Left renal pelvis (tissue), 4 donors: ENCODE results near the gene LEMD1. TPM values are rescaled to one million over a fixed set of nuclear protein-coding genes. Genes with fewer than 3 reads are reported as not detected.
A peak's percentile ranks its signal among the peaks of the same experiment; 100 is the strongest.

Source experiments
- DNase-seq, 4 donors: peaks; one replicate each; pipeline ENCODE4 v3.0.0-alpha.2; 2013; ENCODE audit warnings: low read depth in 4 of 4, low spot score in 3 of 4
- polyA plus RNA-seq, 4 donors: library from polyadenylated mRNA; unstranded; fragments of 120-200 nt; gene quantifications; one replicate each; pipeline ENCODE4 v1.2.1, GENCODE V29; 2013; ENCODE audit not compliant: insufficient read length in 4 of 4

Gene LEMD1, protein sequence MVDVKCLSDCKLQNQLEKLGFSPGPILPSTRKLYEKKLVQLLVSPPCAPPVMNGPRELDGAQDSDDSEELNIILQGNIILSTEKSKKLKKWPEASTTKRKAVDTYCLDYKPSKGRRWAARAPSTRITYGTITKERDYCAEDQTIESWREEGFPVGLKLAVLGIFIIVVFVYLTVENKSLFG
- polyA plus RNA-seq = 1 to 10 TPM in 3 of 4 donors, under 1 TPM in 1; 0.30 to 3.3 (median 2.7) TPM

GRCh38 chr1:205421798-205422197 is at the start of gene LEMD1:
Gene LEMD1, minus strand, starts transcription at chr1:205422056. Its CDS starts 1,520 bp downstream, at chr1:205420536.
- DNase-seq = no peak

DNA sequence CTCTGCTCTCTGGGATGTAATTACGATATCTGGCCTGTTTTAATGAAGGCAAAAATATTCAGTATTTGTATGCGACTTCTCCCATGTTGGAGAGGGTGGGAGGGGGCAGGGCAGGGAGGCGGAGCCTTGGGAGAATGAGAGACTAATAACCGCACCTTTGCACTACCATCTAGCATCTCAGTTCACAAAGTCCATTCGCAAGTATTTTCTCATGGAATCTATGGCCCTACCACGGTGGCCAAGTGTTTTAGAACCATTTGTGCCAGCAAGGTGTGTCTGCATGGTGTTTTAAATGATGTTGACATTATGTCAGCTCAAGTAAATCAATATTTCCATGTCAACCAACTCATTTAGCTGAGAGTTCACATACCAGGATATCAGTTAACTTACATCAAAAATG is 48.3 kb upstream of the LEMD1 start:
- no peak for DNase-seq

- no peak for DNase-seq
These were observed 44.9 kb upstream of the LEMD1 start for GRCh38 chr1:205466595-205467220.

DNA sequence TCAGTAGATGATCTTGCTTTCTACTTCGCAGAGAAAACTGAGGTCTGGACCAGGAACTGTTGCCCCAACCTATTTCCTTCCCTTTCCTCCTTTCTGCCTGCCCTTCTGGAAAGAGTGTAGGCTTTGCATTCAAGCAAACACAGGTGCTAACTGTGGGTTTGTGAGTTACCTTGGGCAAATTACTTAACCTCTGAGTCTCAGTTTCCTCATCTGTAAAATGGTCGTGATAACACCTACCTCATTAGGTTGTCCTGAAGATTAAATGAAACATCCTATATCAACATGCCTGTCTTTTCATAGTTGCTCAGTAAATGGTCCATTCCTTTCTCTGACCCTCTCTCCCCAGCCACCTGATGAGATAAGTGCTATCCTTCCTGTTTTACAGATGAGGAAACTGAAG is 43.5 kb upstream of the LEMD1 start:
- no peak for DNase-seq

DNA sequence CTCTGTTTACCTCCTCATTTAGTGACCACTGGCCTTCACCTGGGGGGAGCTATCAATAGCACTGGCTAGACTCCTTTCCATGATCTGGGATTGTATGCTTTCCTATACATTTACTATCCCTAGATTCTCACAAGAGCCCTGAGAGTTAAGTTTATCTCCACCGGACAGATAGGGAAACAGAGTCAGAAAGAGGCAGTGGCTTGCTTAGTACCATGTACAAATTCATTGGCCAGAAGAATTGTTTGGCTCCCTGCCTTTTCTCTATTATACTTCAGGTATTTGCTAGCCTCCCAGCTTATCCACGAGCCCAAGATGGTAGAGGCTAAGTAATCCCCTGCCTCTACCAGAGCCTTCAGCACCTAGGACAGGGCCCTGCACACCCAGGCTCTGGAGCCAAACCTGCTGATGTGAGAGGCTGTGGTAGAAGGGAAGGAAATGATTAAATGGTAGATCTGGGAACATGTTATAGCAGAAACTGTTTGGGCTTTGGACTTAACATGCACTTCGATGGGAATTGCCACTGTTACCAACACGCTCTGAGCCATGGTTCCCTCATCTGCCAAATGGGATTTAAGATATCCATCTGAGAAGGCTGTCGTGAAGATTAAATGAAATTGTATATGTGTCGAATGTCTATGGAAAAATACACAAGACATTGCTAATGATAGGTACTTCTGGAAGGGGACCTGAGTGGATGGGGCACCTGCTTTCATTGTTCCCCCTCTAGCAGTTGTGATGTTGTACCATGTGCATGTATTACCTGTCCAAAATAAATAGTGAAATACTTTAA is 37.1 kb upstream of the LEMD1 start:
- peak in 1 of 4 donors; percentile 53 for DNase-seq

GRCh38 chr1:205456868-205457745 is 35.3 kb upstream of the LEMD1 start:
- no peak for DNase-seq

DNA sequence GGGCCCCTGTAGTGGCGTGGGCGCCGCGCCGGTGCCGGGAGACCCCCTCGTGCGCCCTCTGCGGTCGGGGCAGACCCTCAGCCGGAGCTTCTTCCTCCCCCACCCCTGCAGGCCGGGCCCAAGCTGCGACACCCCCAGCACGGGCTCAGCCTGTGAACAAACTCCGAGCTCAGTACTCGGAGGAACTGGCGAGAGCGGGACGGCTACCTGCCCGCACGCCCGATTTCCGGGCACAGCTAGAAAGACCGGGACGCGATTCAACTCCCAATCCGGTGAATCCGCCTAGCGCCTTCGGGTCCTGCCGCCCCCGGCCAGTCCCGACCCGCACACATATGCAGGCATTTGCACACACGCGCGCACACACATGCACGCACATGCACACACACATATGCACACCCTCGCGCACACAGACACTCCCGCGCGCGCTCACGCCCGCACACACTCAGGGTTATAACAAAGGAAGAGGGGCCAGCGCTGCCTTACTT is 34.6 kb upstream of the LEMD1 start:
- DNase-seq = no peak

DNA sequence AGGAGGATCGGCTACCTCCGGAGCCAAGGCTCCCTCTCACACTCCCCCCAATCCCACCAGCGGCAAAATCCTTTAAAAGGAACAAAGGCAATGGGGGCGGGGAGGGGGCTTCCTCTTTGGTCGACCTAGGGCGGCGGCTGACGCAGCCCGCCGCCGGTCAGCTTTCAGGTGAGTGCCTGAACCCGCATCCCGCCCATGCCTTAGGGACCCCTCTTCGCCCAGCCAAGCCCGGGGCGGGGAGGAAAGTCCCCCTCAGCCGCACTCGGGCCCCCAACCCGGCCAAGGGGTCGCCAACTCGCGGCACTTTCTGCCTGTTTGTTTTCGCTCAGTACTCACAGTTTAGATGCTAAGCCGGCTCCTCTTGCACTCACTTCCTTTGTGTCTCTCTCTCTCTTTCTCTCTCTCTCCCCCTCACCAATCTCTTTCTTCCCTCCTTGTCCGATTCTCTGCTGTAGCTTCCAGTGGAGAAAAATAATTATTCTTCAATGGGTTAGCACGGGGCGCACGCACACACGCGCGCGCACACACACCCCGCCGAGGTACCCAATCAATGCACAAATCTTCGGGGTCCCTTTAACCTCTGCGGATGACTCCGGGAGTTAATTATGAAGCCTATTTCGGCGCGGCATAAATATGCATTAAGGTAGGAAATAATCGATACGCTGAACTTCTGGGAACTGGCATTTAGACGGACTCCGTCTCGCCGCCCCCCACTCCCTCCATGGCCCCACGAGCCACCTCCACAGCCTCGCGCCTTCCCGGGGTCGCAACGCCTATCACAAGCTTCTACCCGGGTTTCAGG is 33.9 kb upstream of the LEMD1 start, which contains the start of gene BLACAT1:
TSS of gene BLACAT1 (minus strand) at position 465 of the 802 bp plus-strand sequence.
- DNase-seq = no peak

DNA sequence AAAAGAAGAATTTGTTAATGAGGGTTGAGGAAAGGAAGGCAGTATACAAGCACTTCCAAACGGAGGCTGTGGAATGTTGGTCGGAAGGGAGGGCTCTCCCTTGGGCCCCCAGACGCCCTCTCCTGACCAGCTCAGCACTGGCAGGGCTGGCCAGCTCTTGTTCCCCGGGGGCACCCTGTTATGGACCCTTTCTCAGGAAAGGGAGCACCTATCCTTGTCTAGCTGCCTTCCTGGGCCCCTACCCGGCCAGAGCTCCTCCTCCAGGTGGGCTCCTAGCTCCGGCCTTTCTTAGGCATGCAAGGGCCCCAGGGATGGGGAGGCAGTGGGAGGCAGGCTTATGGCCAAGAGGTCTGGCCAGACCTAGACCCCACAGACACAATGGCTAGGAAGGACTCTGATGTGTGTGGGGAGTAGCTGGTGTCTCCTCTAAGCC is 33.1 kb upstream of the LEMD1 start:
- no peak for DNase-seq

GRCh38 chr1:205453466-205453865 is 31.6 kb upstream of the LEMD1 start:
- no peak for DNase-seq

GRCh38 chr1:205452933-205453332 is 31.1 kb upstream of the LEMD1 start:
- no peak for DNase-seq

DNA sequence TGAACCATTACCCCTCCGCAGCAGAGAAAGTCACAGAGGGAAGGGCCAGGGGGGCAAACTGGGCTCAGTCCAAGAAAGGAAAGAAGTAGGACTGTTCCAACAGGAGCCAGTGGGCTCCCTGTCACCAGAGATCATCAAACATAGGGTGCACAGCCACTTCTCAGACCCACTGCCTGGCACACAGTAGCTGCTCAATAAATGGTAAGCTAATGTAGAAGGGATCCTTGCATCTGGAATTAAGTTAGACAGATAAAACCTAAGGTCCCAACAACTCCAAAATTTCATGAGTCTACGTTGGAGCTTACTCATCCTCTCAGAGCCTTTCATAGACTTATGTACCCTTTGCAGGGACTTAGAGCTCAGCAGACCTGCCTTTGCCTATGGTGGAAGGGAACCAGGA is 30.5 kb upstream of the LEMD1 start:
- DNase-seq = no peak

GRCh38 chr1:205451759-205452164 is 29.9 kb upstream of the LEMD1 start:
- no peak for DNase-seq

DNA sequence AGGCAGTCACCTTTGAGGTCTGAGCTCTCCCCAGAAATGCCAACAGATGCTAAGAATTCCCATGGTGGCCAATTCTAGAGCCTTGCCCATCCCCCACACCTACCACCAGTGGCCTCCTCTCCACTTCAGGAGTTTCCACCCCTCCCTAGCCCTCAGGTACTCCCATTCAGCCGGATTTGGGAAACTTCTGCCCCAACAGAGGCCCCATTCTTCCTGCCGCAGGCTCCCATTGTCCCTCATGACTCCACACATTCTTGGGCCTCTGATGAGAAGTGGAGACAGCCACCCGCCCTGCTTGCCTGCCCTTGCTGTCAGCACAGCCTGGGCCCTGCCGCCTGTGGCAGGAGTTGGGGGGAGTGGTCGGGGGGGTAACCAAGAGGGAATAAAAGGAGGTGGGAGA is 29.3 kb upstream of the LEMD1 start:
- no peak for DNase-seq

- no peak for DNase-seq
These were observed 28.6 kb upstream of the LEMD1 start for GRCh38 chr1:205450448-205450847.

GRCh38 chr1:205449750-205450443 is 28.0 kb upstream of the LEMD1 start:
- DNase-seq = peak in 1 of 4 donors; percentile 54

DNA sequence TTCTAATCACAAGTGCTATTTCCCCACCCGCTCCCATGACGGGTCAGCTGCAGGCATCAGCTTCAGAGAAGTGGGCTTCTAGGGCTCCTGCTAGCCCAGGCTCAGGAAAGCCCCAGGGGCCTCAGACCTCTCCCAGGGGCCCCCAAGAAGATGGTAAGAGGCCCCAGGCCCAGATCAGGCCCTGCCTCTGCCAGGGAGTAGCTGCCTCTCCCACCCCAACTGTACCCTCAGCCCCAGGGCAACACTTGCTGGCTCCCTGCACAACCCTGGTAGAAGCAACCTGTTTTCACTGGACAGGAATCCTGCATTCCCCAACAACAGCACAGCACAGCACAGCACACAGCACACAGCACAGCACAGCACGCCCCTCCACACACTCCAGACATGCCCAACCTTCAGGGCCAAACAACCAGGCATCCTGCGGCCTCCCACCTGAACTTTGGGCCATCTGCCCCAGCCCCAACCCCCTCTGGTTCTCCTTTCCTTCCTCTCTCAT is 27.4 kb upstream of the LEMD1 start:
- no peak for DNase-seq

DNA sequence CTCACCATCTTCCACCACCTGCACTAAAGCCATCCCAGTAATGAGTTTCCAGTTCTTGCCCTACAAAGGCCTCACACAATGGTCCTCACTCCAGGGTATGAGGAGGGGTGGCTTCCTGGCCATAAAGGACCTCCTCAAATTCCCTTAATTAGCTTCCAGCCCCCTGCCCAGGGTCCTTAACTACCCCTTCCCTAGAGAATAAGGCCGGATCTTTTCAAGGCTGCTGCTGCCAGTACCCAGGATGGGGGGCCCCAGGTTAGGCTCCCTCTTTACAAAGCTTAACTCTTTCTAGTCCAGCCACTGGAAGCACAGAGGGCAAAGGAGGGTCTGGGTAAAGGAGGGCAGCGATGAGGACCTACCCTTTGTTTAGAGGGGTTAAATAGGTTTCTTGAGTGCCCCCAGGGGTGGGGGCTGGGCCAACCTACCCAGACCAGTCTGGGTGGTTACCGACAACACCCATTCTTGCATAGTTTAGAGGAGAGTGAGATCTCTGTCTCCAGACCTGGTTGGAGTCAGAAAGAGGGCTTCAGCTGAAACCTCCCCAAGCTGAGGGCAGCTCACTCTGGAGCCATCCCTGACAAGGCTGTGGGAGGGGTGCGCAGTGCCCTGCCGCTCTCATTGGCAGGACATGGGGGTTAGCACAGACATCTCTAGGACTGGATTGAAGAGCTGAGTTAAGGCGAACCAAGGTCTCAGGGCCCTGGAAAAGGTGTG is 26.8 kb upstream of the LEMD1 start:
- no peak for DNase-seq
